ENCODE data around the gene UBE2E1. TPM values are rescaled to one million over a fixed set of nuclear protein-coding genes. Genes with fewer than 3 reads are reported as not detected.
"Not testable (repeated sequence)": the region's sequence is repeated elsewhere in the genome, so short reads cannot be mapped to it uniquely, and the experiment has no call there.

The UBE2E1 gene
- total RNA-seq, 1 donor from 2014 or later: 124 TPM

DNA sequence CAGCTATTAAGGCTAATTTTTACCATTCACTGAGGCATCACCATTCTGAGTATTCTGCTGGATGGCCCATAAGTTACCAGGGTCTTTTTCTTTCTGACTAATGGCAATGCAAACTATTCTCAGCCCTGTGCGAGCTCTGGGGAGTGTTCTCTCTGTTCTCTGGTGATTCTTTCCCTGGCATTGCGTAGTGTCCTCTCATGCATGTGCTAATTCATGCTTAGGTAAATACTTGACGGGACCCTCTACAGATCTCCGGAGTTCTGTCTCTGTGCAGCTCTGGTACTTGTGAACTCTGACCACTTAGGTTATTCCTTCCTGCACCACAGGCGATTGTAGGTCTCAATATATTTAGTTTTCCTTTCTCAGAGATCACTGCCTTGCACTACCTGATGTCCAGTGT, 34.8 kb downstream of the UBE2E1 start:
- Histone ChIP-seq H3K4me3 (no peak overlapping the region), H3K27me3 (no peaks in the 10 kb centered on the region), H3K4me1 (peaks cover 25% of the 10 kb centered on the region), H3K9me3 (no peaks in the 10 kb centered on the region), H3K27ac (no peak overlapping the region), H3K36me3 (no peaks in the 10 kb centered on the region)
- intact Hi-C loops (cut with DNase I): no loop called here
- DNase-seq (ENCODE audit: extremely low spot score in 2 of 2): no peak
- no peak for TF ChIP-seq POLR2AphosphoS5 (IDR thresholded peaks at IDR 0.05; ENCODE audit: insufficient read depth in 1 of 2, low read depth in 1 of 2)
- TF ChIP-seq, protein P1, sequence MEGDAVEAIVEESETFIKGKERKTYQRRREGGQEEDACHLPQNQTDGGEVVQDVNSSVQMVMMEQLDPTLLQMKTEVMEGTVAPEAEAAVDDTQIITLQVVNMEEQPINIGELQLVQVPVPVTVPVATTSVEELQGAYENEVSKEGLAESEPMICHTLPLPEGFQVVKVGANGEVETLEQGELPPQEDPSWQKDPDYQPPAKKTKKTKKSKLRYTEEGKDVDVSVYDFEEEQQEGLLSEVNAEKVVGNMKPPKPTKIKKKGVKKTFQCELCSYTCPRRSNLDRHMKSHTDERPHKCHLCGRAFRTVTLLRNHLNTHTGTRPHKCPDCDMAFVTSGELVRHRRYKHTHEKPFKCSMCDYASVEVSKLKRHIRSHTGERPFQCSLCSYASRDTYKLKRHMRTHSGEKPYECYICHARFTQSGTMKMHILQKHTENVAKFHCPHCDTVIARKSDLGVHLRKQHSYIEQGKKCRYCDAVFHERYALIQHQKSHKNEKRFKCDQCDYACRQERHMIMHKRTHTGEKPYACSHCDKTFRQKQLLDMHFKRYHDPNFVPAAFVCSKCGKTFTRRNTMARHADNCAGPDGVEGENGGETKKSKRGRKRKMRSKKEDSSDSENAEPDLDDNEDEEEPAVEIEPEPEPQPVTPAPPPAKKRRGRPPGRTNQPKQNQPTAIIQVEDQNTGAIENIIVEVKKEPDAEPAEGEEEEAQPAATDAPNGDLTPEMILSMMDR (IDR thresholded peaks at IDR 0.05): no peak
- TF ChIP-seq POLR2A (IDR thresholded peaks at IDR 0.05): no peak

DNA sequence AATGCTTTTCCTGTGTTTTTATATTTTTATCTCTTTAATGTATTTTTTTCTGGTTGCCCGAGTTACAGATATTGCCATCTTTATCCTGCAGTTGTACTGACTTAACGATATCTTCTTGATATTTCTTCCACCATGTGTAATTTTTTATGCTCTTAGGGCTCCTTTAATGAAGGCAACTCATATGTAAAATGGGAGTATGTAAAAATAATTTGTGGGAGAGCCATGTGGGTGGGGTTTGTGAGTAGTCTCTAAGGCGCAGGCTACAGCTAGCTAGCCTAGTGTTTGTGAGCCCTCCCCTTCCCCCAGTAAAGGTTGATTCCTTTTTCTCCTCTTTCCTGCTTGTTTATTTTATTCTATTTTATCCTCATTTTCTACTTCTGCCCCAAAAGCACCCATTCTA, 38.1 kb downstream of the UBE2E1 start:
- intact Hi-C loops (cut with DNase I): no loop called here

DNA sequence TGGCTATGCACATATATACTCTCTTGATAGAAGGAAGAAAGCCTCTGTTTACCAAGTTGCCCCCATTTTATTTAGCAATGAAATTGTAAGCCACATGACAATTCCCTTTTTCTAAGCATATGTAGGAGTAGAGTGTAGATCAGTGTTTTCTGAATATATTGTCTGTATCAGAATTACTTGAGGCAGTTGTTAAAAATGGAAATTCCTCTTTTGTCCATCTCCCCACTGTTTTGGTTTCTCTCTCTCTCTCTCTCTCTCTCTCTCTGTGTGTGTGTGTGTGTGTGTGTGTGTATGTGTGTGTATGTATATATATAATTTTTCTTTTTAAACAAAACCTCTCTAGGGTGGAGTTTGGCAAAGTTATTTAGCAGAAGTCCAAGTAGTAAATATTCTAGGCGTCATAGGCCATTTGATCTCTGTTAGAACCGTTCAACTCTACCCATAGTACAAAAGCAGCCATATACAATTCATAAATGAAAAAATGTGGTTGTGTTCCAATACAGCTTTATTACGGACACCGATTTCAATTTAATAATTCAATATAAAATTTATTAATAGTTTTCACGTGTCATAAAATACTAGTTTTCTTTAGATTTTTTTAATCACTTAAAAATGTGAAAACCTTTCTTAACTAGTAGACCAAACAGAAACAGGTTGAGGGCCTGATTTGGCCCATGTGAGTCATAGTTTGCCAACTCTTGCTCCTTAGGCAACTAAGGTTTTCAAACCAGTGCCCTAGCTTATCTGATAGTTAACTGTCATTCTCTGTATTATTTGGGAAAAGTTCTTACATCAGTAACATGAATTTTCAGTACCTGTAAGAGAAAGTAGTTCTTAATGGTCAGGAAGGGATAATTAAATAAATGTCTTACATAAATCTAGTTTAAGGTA, 39.8 kb downstream of the UBE2E1 start:
- Histone ChIP-seq H3K27me3 (no peaks in the 10 kb centered on the region), H3K27ac (no peak overlapping the region), H3K9me3 (no peaks in the 10 kb centered on the region), H3K36me3 (no peaks in the 10 kb centered on the region), H3K4me3 (no peak overlapping the region), H3K4me1 (no peaks in the 10 kb centered on the region)
- intact Hi-C loops (cut with DNase I): no loop called here
- TF ChIP-seq POLR2A (IDR thresholded peaks at IDR 0.05) (no peak), POLR2AphosphoS5 (IDR thresholded peaks at IDR 0.05; ENCODE audit: insufficient read depth in 1 of 2, low read depth in 1 of 2) (no peak)
- TF ChIP-seq, protein P1 (IDR thresholded peaks at IDR 0.05): no peak
- no peak for DNase-seq (ENCODE audit: extremely low spot score in 2 of 2)

More for the DNA sequence above, 38.1 kb downstream of the UBE2E1 start:
- TF ChIP-seq POLR2AphosphoS5 (IDR thresholded peaks at IDR 0.05; ENCODE audit: insufficient read depth in 1 of 2, low read depth in 1 of 2): no peak
- TF ChIP-seq, protein P1 (IDR thresholded peaks at IDR 0.05): no peak
- Histone ChIP-seq H3K27me3 (no peaks in the 10 kb centered on the region), H3K9me3 (no peaks in the 10 kb centered on the region), H3K36me3 (no peaks in the 10 kb centered on the region), H3K27ac (no peak overlapping the region), H3K4me3 (no peak overlapping the region), H3K4me1 (no peaks in the 10 kb centered on the region)
- DNase-seq (ENCODE audit: extremely low spot score in 2 of 2): no peak

DNA sequence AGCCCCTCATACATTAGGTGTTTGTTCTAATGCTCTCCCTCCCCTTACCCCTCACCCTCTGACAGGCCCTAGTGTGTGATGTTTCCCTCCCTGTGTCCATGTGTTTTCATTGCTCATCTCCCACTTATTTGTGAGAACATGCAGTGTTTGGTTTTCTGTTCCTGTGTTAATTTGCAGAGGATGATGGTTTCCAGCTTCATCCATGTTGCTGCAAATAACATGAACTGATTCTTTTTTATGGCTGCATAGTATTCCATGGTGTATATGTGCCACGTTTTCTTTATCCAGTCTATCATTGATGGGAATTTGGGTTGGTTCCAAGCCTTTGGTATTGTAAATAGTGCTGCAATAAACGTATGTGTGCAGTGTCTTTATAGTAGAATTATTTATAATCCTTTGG, 43.7 kb downstream of the UBE2E1 start:
- intact Hi-C loops (cut with DNase I); H3K27me3 ChIP-seq; H3K27ac ChIP-seq; H3K4me1 ChIP-seq; DNase-seq (ENCODE audit: extremely low spot score in 2 of 2); H3K9me3 ChIP-seq; H3K36me3 ChIP-seq; H3K4me3 ChIP-seq: not testable (repeated sequence)

DNA sequence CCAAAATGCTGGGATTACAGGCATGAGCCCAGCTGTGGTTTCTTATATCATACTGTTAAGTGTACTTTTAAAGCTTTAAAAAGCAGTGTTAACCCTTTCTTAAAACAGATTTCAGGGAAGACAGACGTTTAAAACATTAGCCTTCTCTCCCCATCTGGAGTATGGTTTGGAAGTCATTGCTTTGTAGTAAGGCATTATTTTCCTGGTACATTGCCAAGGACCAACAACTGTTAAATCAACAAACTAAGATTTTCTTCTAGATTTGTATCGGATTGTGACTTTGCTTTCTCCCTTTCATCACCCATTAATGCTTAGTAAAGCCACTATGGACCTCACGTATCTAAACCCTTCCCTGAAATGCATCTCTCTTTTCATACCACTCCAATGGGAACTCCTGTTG, 50.5 kb downstream of the UBE2E1 start:
- Histone ChIP-seq H3K4me3 (no peak overlapping the region), H3K4me1 (peaks cover 42% of the 10 kb centered on the region), H3K9me3 (no peaks in the 10 kb centered on the region), H3K27ac (no peak overlapping the region), H3K27me3 (no peaks in the 10 kb centered on the region), H3K36me3 (no peaks in the 10 kb centered on the region)
- TF ChIP-seq POLR2A (IDR thresholded peaks at IDR 0.05) (no peak), POLR2AphosphoS5 (IDR thresholded peaks at IDR 0.05; ENCODE audit: insufficient read depth in 1 of 2, low read depth in 1 of 2) (no peak)
- TF ChIP-seq, protein P1 (IDR thresholded peaks at IDR 0.05): no peak
- intact Hi-C loops (cut with DNase I): no loop called here
- DNase-seq (ENCODE audit: extremely low spot score in 2 of 2): no peak
